ENCODE measurements around the gene NT5M. TPM values are rescaled to one million over a fixed set of nuclear protein-coding genes. Genes with fewer than 3 reads are reported as not detected.

Gene NT5M
- total RNA-seq, 1 donor from 2014 or later, result 3.5 TPM

DNA sequence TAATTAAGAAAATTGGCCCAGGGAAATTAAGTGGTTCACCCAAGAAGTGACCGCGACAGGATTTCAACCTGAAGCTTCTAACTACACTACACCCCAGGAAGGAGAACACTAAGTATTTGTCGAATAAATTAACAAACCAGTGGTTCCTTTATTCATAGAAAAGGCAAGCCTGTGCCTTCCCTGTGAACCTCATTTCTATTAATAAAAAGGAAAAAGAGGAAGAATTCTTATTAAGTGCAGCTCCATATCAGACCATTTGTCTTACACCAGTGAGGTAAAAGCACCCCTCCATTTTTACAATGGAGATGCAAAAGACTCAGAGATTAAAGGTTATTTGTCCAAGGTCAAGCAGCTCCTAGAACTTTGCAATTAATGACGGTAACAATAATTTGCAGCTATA, 23.9 kb upstream of the NT5M start:
- no peaks in the 10 kb centered on the region for H3K9me3 Mint-ChIP-seq (ENCODE audit: unreplicated experiment)
- TF ChIP-seq, protein P1, sequence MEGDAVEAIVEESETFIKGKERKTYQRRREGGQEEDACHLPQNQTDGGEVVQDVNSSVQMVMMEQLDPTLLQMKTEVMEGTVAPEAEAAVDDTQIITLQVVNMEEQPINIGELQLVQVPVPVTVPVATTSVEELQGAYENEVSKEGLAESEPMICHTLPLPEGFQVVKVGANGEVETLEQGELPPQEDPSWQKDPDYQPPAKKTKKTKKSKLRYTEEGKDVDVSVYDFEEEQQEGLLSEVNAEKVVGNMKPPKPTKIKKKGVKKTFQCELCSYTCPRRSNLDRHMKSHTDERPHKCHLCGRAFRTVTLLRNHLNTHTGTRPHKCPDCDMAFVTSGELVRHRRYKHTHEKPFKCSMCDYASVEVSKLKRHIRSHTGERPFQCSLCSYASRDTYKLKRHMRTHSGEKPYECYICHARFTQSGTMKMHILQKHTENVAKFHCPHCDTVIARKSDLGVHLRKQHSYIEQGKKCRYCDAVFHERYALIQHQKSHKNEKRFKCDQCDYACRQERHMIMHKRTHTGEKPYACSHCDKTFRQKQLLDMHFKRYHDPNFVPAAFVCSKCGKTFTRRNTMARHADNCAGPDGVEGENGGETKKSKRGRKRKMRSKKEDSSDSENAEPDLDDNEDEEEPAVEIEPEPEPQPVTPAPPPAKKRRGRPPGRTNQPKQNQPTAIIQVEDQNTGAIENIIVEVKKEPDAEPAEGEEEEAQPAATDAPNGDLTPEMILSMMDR (IDR thresholded peaks at IDR 0.05), result no peak
- peaks cover 23% of the 10 kb centered on the region for H3K4me1 Mint-ChIP-seq (ENCODE audit: unreplicated experiment)
- no peak for DNase-seq (ENCODE audit: extremely low spot score, unreplicated experiment)
- peaks cover 4% of the 10 kb centered on the region for H3K27me3 Mint-ChIP-seq (ENCODE audit: unreplicated experiment)
- H3K27ac Mint-ChIP-seq (ENCODE audit: unreplicated experiment), result peak overlapping the region; percentile 91
- H3K36me3 Mint-ChIP-seq (ENCODE audit: unreplicated experiment), result peaks cover 7% of the 10 kb centered on the region
- H3K4me3 Mint-ChIP-seq (ENCODE audit: unreplicated experiment), result peak overlapping the region; percentile 89

DNA sequence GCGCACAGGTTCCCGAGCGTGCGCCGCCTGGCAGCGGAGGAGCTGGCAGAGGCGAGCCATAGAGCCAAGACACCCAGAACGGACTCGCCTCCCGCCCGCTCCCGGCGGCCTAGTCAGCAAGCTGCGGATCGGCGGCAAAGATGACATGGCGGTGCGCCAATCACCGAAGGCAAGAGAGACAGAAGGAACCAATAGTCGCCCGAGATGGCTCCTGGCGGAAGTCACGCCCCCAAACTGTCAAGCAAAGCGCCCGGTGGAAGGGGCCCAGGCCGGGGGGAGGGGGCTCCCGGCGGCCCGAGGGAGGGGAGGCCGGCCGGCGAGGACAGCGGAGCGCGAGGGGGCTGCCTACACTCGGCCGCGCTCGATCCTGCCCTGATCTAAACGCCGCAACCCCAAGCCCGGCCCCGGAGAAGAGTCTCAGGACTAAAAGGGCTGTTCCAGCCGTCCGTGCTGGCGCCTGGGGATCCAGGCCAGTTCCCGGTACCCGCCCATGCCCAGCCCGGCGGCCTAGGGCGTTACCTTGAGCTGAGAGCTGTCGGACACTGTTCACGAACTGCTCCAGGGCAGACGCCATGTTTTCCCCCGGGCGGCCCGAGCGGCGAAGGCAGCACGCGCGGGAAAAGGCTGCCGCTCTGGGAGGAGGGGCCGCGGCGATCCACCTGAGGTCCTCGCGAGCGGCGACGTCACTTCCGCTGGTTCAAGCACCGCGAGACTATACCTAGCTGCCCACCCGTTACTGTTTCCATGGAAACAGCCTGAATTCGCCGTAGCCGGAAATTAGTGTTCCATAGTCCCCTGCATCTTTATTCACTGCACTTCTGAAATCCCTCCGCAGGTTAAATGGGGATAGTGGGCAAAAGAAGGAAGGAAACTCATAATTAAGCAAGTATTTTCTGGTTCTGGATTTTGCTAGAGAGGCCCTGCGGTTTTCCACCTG, 22.3 kb upstream of the NT5M start, which contains the start of gene COPS3:
Gene COPS3, minus strand, starts transcription at position 634 of the 937 bp plus-strand sequence. Its CDS starts 60 bp downstream, at position 574.
- Mint-ChIP-seq H3K27ac (ENCODE audit: unreplicated experiment) (peak within 1 kb of the TSS; percentile 91), H3K36me3 (ENCODE audit: unreplicated experiment) (peaks cover 2% of the 10 kb centered on the region), H3K4me1 (ENCODE audit: unreplicated experiment) (peaks cover 23% of the 10 kb centered on the region), H3K27me3 (ENCODE audit: unreplicated experiment) (peaks cover 4% of the 10 kb centered on the region), H3K9me3 (ENCODE audit: unreplicated experiment) (no peaks in the 10 kb centered on the region), H3K4me3 (ENCODE audit: unreplicated experiment) (peak within 1 kb of the TSS; percentile 89)
- TF ChIP-seq, protein P1 (IDR thresholded peaks at IDR 0.05), result no peak
- peak; percentile 99 for DNase-seq (ENCODE audit: extremely low spot score, unreplicated experiment)

DNA sequence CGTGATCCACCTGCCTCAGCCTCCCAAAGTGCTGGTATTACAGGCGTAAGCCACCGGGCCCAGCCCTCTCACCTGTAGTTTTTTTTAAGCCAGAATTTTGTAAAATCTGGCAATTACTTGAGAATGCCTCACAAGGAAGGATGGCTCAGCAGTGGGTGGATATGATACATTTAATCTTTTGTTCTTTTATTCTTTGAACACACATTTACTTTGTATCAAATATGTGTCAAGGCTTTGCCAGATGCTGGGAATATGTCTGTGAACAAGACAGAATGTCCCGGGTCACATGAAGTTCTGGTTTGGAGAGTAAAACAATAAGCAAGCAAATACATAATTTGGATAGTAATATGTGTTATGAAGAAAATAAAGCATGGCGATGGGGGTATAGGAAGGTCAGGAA, 17.2 kb upstream of the NT5M start:
- no peak overlapping the region for H3K4me3 Mint-ChIP-seq (ENCODE audit: unreplicated experiment)
- TF ChIP-seq, protein P1 (IDR thresholded peaks at IDR 0.05), result no peak
- H3K36me3 Mint-ChIP-seq (ENCODE audit: unreplicated experiment), result no peaks in the 10 kb centered on the region
- H3K9me3 Mint-ChIP-seq (ENCODE audit: unreplicated experiment), result no peaks in the 10 kb centered on the region
- no peak for DNase-seq (ENCODE audit: extremely low spot score, unreplicated experiment)
- peaks cover 4% of the 10 kb centered on the region for H3K27me3 Mint-ChIP-seq (ENCODE audit: unreplicated experiment)
- H3K27ac Mint-ChIP-seq (ENCODE audit: unreplicated experiment), result no peak overlapping the region
- peaks cover 10% of the 10 kb centered on the region for H3K4me1 Mint-ChIP-seq (ENCODE audit: unreplicated experiment)

DNA sequence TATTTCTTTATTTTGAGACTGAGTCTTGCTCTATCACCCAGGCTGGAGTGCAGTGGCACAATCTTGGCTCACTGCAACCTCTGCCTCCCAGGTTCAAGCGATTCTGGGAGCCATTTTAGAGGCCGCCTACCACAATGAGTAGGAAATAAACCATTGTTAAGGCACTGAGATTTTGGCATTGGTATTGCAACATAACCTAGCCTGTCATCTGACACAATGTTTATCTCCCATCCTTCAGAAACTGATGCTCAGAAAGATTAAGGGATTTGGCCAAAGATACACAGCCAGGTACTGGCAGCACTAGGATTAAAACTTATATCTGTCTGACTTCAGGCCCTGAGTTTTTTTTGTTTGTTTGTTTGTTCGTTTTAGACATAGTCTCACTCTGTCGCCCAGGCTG, 14.1 kb upstream of the NT5M start:
- Mint-ChIP-seq H3K4me3 (ENCODE audit: unreplicated experiment) (no peak overlapping the region), H3K9me3 (ENCODE audit: unreplicated experiment) (no peaks in the 10 kb centered on the region), H3K36me3 (ENCODE audit: unreplicated experiment) (no peaks in the 10 kb centered on the region), H3K27me3 (ENCODE audit: unreplicated experiment) (no peaks in the 10 kb centered on the region), H3K4me1 (ENCODE audit: unreplicated experiment) (no peaks in the 10 kb centered on the region), H3K27ac (ENCODE audit: unreplicated experiment) (no peak overlapping the region)
- TF ChIP-seq, protein P1 (IDR thresholded peaks at IDR 0.05), result no peak
- no peak for DNase-seq (ENCODE audit: extremely low spot score, unreplicated experiment)

DNA sequence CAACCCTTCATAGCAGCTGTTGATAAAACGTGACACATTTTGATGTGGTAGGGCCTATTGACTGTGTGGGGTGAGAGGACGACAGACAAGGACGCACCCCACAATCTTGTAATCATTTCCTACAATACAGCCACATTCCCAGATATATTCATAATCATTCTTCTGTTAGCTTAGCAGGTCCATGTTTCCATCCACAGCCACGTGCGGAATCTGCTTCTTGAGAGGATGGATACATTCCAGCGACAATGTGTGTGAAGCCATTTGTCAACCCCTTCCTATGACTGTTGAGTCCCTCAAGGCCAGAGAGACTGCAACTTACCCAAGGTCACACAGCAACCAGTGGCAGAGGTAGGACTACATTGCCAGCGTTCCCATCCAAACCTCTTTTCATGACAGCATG, 13.5 kb upstream of the NT5M start:
- Mint-ChIP-seq H3K4me3 (ENCODE audit: unreplicated experiment) (no peak overlapping the region), H3K36me3 (ENCODE audit: unreplicated experiment) (no peaks in the 10 kb centered on the region), H3K27me3 (ENCODE audit: unreplicated experiment) (no peaks in the 10 kb centered on the region), H3K4me1 (ENCODE audit: unreplicated experiment) (no peaks in the 10 kb centered on the region), H3K9me3 (ENCODE audit: unreplicated experiment) (no peaks in the 10 kb centered on the region), H3K27ac (ENCODE audit: unreplicated experiment) (no peak overlapping the region)
- TF ChIP-seq, protein P1 (IDR thresholded peaks at IDR 0.05), result no peak
- DNase-seq (ENCODE audit: extremely low spot score, unreplicated experiment), result no peak
